HepG2 (cell line): ENCODE data around the gene RNF150. TPM values are rescaled to one million over a fixed set of nuclear protein-coding genes. Genes with fewer than 3 reads are reported as not detected.

ENCODE experiments used
- ATAC-seq: fragments of 200-7000 bp; cut with Tn5 transposase; 3 replicates; pipeline ENCODE4 v1.9.1; 2020; ENCODE audit warnings: mild to moderate bottlenecking, moderate library complexity
- BruUV-seq: library from RNA; stranded (reverse); fragments of 400-500 nt; replicated peaks from 2 replicates; lab custom pipeline; 2021; lab: Mats Ljungman, UMichigan
- CTCF ChIA-PET: fragments of 300-600 bp; formaldehyde crosslinking; extraction: SDS; loops from one replicate; lab custom pipeline; 2021; ENCODE audit warnings: low total read pairs, inconsistent platforms, low intra/inter-chr PET ratio; lab: Yijun Ruan, JAX
- POLR2A ChIA-PET: fragments of 350-600 bp; sonication (Branson Sonifier 250); formaldehyde crosslinking; loops from one replicate; lab custom pipeline; 2020; ENCODE audit warnings: antibody characterized with exemption, inconsistent platforms; lab: Yijun Ruan, JAX
- DNase-seq: peaks from one replicate; pipeline ENCODE4 v3.0.0-alpha.2; 2015; ENCODE audit warnings: low spot score
- FAIRE-seq: peaks from 3 replicates; lab custom pipeline; 2011; peaks lifted over from hg19 to GRCh38; lab: Jason Lieb, UNC
- H2AFZ ChIP-seq: one replicate; pipeline ENCODE4 v1.6.1; 2011; ENCODE audit warnings: low read length, inconsistent platforms
- H3K27ac ChIP-seq: fragments of 300-600 bp; 3 replicates; pipeline ENCODE4 v1.8.0; 2011; ENCODE audit warnings: mixed run types, mild to moderate bottlenecking, mixed read lengths, low read length, inconsistent platforms; ENCODE audit not compliant: insufficient read depth; ENCODE audit errors: extremely low read length
- H3K27me3 ChIP-seq, 2 experiments: fragments of 200-600 bp in 1 of 2; 2 replicates in 1 of 2; 3 replicates in 1 of 2; pipeline versions ENCODE4 v1.6.0 to v1.8.0; 2011; ENCODE audit warnings: low read length in 2 of 2, mild to moderate bottlenecking in 2 of 2, moderate library complexity in 2 of 2, inconsistent platforms in 1 of 2; ENCODE audit not compliant: insufficient read depth in 2 of 2, control insufficient read depth in 1 of 2
- H3K36me3 ChIP-seq, 2 experiments: fragments of 200-600 bp in 1 of 2; replicated peaks in 1 of 2; 2 replicates in 1 of 2; 3 replicates in 1 of 2; pipeline versions ENCODE4 v1.5.1 to v1.8.0; 2011; ENCODE audit warnings: low read length in 2 of 2, inconsistent platforms in 1 of 2; ENCODE audit not compliant: insufficient read depth in 2 of 2, control insufficient read depth in 1 of 2
- H3K4me1 ChIP-seq: 2 replicates; pipeline ENCODE4 v1.5.1; 2012; ENCODE audit warnings: low read length, inconsistent platforms; ENCODE audit not compliant: insufficient read depth
- H3K4me2 ChIP-seq: 2 replicates; pipeline ENCODE4 v1.6.0; 2011; ENCODE audit warnings: low read depth, low read length, inconsistent platforms
- H3K4me3 ChIP-seq, 3 experiments: fragments of 200-600 bp in 1 of 3; sonication (generic), shearing (Covaris generic) in 1 of 3; replicated peaks in 1 of 3; 2 replicates each; pipeline ENCODE4 v1.5.1; 2011 to 2016; ENCODE audit warnings: low read length in 3 of 3, inconsistent platforms in 2 of 3, low read depth in 2 of 3, mild to moderate bottlenecking in 2 of 3, control low read depth in 1 of 3, mixed read lengths in 1 of 3; ENCODE audit not compliant: insufficient read depth in 1 of 3
- H3K79me2 ChIP-seq: one replicate; pipeline ENCODE4 v1.6.1; 2011; ENCODE audit warnings: low read length, inconsistent platforms; ENCODE audit not compliant: insufficient read depth
- H3K9ac ChIP-seq: 2 replicates; pipeline ENCODE4 v1.6.0; 2011; ENCODE audit warnings: mild to moderate bottlenecking, low read depth, low read length, inconsistent platforms; ENCODE audit not compliant: insufficient read depth
- H3K9me3 ChIP-seq: 2 replicates; pipeline ENCODE4 v1.5.1; 2012; ENCODE audit warnings: mild to moderate bottlenecking, low read length
- H4K20me1 ChIP-seq: 2 replicates; pipeline ENCODE4 v1.6.0; 2011; ENCODE audit warnings: inconsistent platforms, mild to moderate bottlenecking, low read length, moderate library complexity; ENCODE audit not compliant: insufficient read depth
- CBX2 ChIP-seq, 2 experiments: fragments of 200-600 bp in 1 of 2; sonication (generic); formaldehyde crosslinking in 1 of 2; IDR thresholded peaks; 2 replicates each; pipeline versions ENCODE4 v1.7.0 to v1.8.1; 2018 to 2022; ENCODE audit warnings: low read depth in 2 of 2, low read length in 1 of 2, mild to moderate bottlenecking in 1 of 2, missing genetic modification reagents in 1 of 2
- EHMT2 ChIP-seq: fragments of 200-600 bp; sonication (generic); IDR thresholded peaks from 2 replicates; pipeline ENCODE4 v1.7.0; 2017; ENCODE audit warnings: antibody characterized with exemption, low read depth, low read length, borderline replicate concordance
- FOXM1 ChIP-seq: sonication (generic); formaldehyde crosslinking; IDR thresholded peaks from 2 replicates; pipeline ENCODE4 v1.5.0; 2020; ENCODE audit warnings: missing genetic modification reagents
- KDM2A ChIP-seq: sonication (generic); formaldehyde crosslinking; IDR thresholded peaks from 2 replicates; pipeline ENCODE4 v1.4.0; 2020; ENCODE audit warnings: low read depth, missing genetic modification reagents, borderline replicate concordance
- ZFY ChIP-seq: sonication (generic); formaldehyde crosslinking; IDR thresholded peaks from 2 replicates; pipeline ENCODE4 v1.4.0; 2020; ENCODE audit warnings: missing genetic modification reagents
- ZNF296 ChIP-seq: sonication (generic); formaldehyde crosslinking; conservative IDR thresholded peaks from 2 replicates; pipeline ENCODE4 v1.5.0; 2020; ENCODE audit warnings: mild to moderate bottlenecking, missing genetic modification reagents
- ZNF33A ChIP-seq: sonication (generic); formaldehyde crosslinking; IDR thresholded peaks from 2 replicates; pipeline ENCODE4 v1.5.1; 2020; ENCODE audit warnings: missing genetic modification reagents, mild to moderate bottlenecking, moderate library complexity, borderline replicate concordance
- ZNF883 ChIP-seq: sonication (generic); formaldehyde crosslinking; IDR thresholded peaks from 2 replicates; pipeline ENCODE4 v1.5.1; 2020; ENCODE audit warnings: mild to moderate bottlenecking, missing genetic modification reagents; ENCODE audit errors: not compliant biosample characterization
- ZSCAN31 ChIP-seq: sonication (generic); formaldehyde crosslinking; IDR thresholded peaks from 2 replicates; pipeline ENCODE4 v1.5.0; 2020; ENCODE audit warnings: low read depth, mild to moderate bottlenecking, missing genetic modification reagents
- WGBS: methylation state at CpG from one replicate; pipeline ENCODE4 v1.1.6; 2017; ENCODE audit warnings: low lambda C conversion rate; 5-methylcytosine and 5-hydroxymethylcytosine counted together
- in situ Hi-C: cut with HindIII; loops from 2 replicates; pipeline ENCODE4 v1.10.0; 2017; ENCODE audit warnings: low pct_unique_long_range_greater_than_20kb; ENCODE audit not compliant: extremely low pct_ligation_motif_present
- intact Hi-C: fragments of 100-400 bp; cut with micrococcal nuclease; formaldehyde crosslinking; loops from one replicate; pipeline ENCODE4 v1.10.0; 2022; ENCODE audit not compliant: unreplicated experiment
- polyA plus RNA-seq, 8 experiments: library from polyadenylated mRNA; depleted of rRNA in 3 of 8; stranded (reverse) in 7 of 8; unstranded in 1 of 8; fragments of >200 nt; fragmentation: Illumina TruSeq in 4 of 8; extraction: Trizol in 4 of 8; gene quantifications; 2 replicates each; pipeline versions ENCODE4 v1.2.1 to v1.2.3, GENCODE V29; 2011 to 2016; ENCODE audit warnings: low read depth in 4 of 8, missing spikeins in 1 of 8, mixed read lengths in 1 of 8; ENCODE audit not compliant: insufficient read depth in 1 of 8
- total RNA-seq, 5 experiments: library from RNA; depleted of rRNA; stranded (reverse); fragments of >200 nt; fragmentation: Illumina TruSeq; extraction: Trizol; gene quantifications; 2 replicates each; pipeline ENCODE4 v1.2.3, GENCODE V29; 2016; ENCODE audit warnings: low read depth in 1 of 5
- TF ChIP-seq, protein P1 (sequence below): IDR thresholded peaks from 2 replicates; pipeline ENCODE4 v1.6.1; 2016; ENCODE audit warnings: missing compliant biosample characterization, missing genetic modification reagents, borderline replicate concordance
- TF ChIP-seq, protein P2 (sequence below): sonication (generic); formaldehyde crosslinking; IDR thresholded peaks from 2 replicates; pipeline ENCODE4 v1.4.0; 2020; ENCODE audit warnings: missing genetic modification reagents
- TF ChIP-seq, protein P3 (sequence below): sonication (generic); formaldehyde crosslinking; IDR thresholded peaks from 2 replicates; pipeline ENCODE4 v1.5.1; 2020; ENCODE audit warnings: missing genetic modification reagents, mild to moderate bottlenecking, borderline replicate concordance

RNF150 gene
- total and polyA plus RNA-seq, 2 of the 13 experiments (the other 11 are each of a cell fraction or from before 2014, with no cell fraction given), result 0.02 to 0.03 TPM

DNA sequence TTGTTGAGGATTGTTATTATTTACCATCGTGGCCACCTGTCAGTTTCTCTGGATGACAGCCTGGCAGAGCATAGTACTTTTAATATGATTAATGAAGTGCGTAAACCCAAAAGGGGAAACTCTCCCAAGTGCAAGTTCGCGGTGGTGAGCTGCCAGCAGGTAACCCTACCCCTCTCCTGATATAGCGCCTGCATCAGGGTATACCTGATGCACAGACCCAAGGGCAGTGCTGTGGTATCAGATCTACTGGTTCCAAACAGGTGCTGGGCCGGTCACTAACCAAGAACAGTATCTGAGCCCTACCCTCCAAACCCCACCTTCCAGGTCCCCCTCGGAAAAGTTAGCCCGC lies 1.6 kb downstream of the RNF150 start (continued):
- TF ChIP-seq ZNF883 (CRISPR knock-in tag) (no peak), ZFY (no peak)

DNA sequence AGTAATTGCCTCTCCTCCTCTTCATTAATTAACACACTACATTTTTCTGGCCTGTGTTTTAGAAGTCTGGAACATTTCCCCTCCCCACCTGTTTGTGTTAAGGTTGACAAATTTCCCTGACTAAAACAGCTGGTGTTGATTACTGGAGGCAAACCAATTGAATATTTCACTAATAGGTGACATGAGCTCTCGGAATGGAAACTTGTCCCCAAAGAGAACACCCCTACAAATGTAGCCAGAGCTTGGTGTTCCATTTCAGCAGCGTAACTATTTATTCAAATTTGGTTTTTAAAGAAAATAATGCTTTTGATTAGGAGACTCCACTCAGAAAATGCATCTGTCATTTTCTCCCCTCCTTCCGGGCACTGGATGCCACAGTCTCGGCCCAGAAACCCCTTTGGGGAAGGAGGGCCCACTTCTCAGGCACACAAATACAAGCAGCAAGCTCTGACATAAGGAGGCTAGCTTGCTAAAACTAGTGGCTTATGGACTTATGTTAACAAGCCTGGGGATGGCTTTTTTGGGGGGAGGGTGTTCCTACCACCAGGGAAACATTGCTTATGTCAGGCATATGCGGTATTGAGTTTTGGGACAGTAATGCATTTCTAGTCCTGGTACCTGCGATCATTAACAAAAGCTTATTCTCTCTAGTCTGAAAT lies 2.2 kb downstream of the RNF150 start:
- H3K36me3 ChIP-seq, result no peaks in the 10 kb centered on the region
- ChIA-PET CTCF (no interaction called here), POLR2A (no interaction called here)
- H3K4me3 ChIP-seq, result no peak overlapping the region
- intact Hi-C loops (no loop called here), in situ Hi-C loops (loop anchor here (5.0 kb wide), 1 partner anchor 269 kb away; no protein-coding TSS in a partner anchor)
- no peak overlapping the region for H3K9ac ChIP-seq
- no peaks in the 10 kb centered on the region for H3K9me3 ChIP-seq
- peaks cover 1 to 31% of the 10 kb centered on the region in 2 experiments; a peak in 4 of 5 replicates for H3K27me3 ChIP-seq
- no peak overlapping the region for H3K4me2 ChIP-seq
- H3K79me2 ChIP-seq, result no peaks in the 10 kb centered on the region
- no peaks in the 10 kb centered on the region for H4K20me1 ChIP-seq
- FAIRE-seq, result no peak
- WGBS, result 30% methylated on average over 5 of the region's 6 CpGs
- H3K4me1 ChIP-seq, result 0 out of 2 replicates have a peak, but pooled peaks cover 5% of the 10 kb centered on the region
- no peak overlapping the region for H2AFZ ChIP-seq
- ATAC-seq, result no peak
- H3K27ac ChIP-seq, result no peak overlapping the region
- DNase-seq, result no peak
- BruUV-seq, result no TSS peak
- no peak for TF ChIP-seq ZSCAN31 (CRISPR knock-in tag)
- TF ChIP-seq EHMT2, result no peak
- TF ChIP-seq FOXM1 (CRISPR knock-in tag), result no peak
- TF ChIP-seq ZNF296 (CRISPR knock-in tag), result no peak
- no peak for TF ChIP-seq ZNF33A (CRISPR knock-in tag)
- TF ChIP-seq, protein P1, sequence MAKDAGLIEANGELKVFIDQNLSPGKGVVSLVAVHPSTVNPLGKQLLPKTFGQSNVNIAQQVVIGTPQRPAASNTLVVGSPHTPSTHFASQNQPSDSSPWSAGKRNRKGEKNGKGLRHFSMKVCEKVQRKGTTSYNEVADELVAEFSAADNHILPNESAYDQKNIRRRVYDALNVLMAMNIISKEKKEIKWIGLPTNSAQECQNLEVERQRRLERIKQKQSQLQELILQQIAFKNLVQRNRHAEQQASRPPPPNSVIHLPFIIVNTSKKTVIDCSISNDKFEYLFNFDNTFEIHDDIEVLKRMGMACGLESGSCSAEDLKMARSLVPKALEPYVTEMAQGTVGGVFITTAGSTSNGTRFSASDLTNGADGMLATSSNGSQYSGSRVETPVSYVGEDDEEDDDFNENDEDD (CRISPR knock-in tag), result no peak
- TF ChIP-seq CBX2 (IDR thresholded peaks at IDR 0.05; ENCODE audit: low read depth, low read length), result no peak
- no peak for TF ChIP-seq CBX2 (CRISPR knock-in tag; IDR thresholded peaks at IDR 0.05; ENCODE audit: low read depth)
- TF ChIP-seq KDM2A, result no peak
- TF ChIP-seq, protein P2, sequence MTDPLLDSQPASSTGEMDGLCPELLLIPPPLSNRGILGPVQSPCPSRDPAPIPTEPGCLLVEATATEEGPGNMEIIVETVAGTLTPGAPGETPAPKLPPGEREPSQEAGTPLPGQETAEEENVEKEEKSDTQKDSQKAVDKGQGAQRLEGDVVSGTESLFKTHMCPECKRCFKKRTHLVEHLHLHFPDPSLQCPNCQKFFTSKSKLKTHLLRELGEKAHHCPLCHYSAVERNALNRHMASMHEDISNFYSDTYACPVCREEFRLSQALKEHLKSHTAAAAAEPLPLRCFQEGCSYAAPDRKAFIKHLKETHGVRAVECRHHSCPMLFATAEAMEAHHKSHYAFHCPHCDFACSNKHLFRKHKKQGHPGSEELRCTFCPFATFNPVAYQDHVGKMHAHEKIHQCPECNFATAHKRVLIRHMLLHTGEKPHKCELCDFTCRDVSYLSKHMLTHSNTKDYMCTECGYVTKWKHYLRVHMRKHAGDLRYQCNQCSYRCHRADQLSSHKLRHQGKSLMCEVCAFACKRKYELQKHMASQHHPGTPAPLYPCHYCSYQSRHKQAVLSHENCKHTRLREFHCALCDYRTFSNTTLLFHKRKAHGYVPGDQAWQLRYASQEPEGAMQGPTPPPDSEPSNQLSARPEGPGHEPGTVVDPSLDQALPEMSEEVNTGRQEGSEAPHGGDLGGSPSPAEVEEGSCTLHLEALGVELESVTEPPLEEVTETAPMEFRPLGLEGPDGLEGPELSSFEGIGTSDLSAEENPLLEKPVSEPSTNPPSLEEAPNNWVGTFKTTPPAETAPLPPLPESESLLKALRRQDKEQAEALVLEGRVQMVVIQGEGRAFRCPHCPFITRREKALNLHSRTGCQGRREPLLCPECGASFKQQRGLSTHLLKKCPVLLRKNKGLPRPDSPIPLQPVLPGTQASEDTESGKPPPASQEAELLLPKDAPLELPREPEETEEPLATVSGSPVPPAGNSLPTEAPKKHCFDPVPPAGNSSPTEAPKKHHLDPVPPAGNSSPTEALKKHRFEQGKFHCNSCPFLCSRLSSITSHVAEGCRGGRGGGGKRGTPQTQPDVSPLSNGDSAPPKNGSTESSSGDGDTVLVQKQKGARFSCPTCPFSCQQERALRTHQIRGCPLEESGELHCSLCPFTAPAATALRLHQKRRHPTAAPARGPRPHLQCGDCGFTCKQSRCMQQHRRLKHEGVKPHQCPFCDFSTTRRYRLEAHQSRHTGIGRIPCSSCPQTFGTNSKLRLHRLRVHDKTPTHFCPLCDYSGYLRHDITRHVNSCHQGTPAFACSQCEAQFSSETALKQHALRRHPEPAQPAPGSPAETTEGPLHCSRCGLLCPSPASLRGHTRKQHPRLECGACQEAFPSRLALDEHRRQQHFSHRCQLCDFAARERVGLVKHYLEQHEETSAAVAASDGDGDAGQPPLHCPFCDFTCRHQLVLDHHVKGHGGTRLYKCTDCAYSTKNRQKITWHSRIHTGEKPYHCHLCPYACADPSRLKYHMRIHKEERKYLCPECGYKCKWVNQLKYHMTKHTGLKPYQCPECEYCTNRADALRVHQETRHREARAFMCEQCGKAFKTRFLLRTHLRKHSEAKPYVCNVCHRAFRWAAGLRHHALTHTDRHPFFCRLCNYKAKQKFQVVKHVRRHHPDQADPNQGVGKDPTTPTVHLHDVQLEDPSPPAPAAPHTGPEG, result no peak
- TF ChIP-seq, protein P3, sequence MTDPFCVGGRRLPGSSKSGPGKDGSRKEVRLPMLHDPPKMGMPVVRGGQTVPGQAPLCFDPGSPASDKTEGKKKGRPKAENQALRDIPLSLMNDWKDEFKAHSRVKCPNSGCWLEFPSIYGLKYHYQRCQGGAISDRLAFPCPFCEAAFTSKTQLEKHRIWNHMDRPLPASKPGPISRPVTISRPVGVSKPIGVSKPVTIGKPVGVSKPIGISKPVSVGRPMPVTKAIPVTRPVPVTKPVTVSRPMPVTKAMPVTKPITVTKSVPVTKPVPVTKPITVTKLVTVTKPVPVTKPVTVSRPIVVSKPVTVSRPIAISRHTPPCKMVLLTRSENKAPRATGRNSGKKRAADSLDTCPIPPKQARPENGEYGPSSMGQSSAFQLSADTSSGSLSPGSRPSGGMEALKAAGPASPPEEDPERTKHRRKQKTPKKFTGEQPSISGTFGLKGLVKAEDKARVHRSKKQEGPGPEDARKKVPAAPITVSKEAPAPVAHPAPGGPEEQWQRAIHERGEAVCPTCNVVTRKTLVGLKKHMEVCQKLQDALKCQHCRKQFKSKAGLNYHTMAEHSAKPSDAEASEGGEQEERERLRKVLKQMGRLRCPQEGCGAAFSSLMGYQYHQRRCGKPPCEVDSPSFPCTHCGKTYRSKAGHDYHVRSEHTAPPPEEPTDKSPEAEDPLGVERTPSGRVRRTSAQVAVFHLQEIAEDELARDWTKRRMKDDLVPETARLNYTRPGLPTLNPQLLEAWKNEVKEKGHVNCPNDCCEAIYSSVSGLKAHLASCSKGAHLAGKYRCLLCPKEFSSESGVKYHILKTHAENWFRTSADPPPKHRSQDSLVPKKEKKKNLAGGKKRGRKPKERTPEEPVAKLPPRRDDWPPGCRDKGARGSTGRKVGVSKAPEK (CRISPR knock-in tag), result no peak
